Central memory CD8-positive, alpha-beta T cell (primary cell): ENCODE results near the gene PNMA8C.
"Not testable (repeated sequence)": the region's sequence is repeated elsewhere in the genome, so short reads cannot be mapped to it uniquely, and the experiment has no call there.

Experiments used
- ATAC-seq: fragments of 150-1000 bp; cut with Tn5 transposase; replicated peaks from 2 replicates; pipeline ENCODE4 v1.10.0; 2022; ENCODE audit warnings: mild to moderate bottlenecking, moderate FRiP score, moderate number of reproducible peaks; ENCODE audit not compliant: poor library complexity, severe bottlenecking; ENCODE audit errors: extremely low read depth
- DNase-seq, 2 donors: peaks; one replicate each; pipeline ENCODE4 v3.0.0; 2021; ENCODE audit warnings: low spot score in 2 of 2
- H3K27ac Mint-ChIP-seq: one replicate; pipeline ENCODE4 v1.8.0; 2022; ENCODE audit warnings: low read depth, mild to moderate bottlenecking, moderate library complexity, mixed read lengths
- H3K27me3 Mint-ChIP-seq: one replicate; pipeline ENCODE4 v1.8.0; 2022; ENCODE audit warnings: mixed read lengths
- H3K36me3 Mint-ChIP-seq: one replicate; pipeline ENCODE4 v1.8.0; 2022; ENCODE audit warnings: mild to moderate bottlenecking, moderate library complexity, mixed read lengths; ENCODE audit not compliant: insufficient read depth
- H3K4me1 Mint-ChIP-seq: one replicate; pipeline ENCODE4 v1.8.0; 2022; ENCODE audit warnings: mixed read lengths
- H3K4me3 Mint-ChIP-seq: one replicate; pipeline ENCODE4 v1.8.0; 2022; ENCODE audit warnings: mild to moderate bottlenecking, moderate library complexity, mixed read lengths
- H3K9me3 Mint-ChIP-seq: one replicate; pipeline ENCODE4 v1.8.0; 2022; ENCODE audit warnings: mixed read lengths

PNMA8C gene

GRCh38 chr19:46378268-46378667, 50.5 kb downstream of the PNMA8C start:
- ATAC-seq (no peak), DNase-seq (no peak)
- Mint-ChIP-seq H3K27me3 (no peaks in the 10 kb centered on the region), H3K27ac (no peak overlapping the region), H3K36me3 (peaks cover 35% of the 10 kb centered on the region), H3K9me3 (no peaks in the 10 kb centered on the region), H3K4me3 (no peak overlapping the region), H3K4me1 (peaks cover 17% of the 10 kb centered on the region)

DNA sequence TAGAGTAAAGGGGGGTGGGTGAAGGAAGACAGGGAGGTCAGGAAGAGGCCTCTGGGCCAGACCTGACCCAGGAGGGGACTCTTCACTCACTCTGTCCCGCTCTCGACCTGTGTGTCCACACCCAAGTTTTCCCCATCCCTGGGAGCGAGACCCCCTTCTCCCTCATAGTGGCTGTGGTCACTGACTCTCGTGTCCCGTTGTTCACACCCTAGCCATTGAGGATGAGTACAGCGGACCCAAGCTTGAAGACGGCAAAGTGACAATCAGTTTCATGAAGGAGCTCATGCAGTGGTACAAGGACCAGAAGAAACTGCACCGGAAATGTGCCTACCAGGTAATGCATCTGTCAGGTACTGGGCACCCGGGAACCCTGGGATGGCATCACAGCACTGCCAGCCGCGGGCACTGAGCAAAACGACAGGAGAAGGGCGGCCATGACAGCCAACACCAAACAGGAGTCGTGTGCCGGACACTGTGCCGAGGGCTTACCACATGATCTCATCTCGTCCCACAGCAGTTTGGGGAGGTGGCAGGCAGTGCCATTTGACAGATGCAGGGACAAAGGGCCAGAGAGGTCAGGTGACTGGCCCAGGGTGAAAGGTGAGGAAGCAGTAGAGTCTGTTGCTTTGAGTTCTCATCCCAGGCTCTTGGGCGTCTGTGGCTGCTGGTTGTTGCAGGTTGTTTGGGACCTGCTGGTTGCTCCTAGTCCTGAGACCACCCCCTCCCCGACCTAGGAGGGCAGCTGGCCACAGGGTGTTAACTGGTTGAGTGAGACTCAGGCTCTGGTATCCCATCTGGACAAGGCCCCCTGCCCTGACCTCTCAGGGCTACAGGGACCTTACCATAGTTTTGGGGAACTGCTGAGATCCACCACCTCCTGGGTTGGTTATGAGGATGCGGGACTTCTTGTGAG, 52.2 kb downstream of the PNMA8C start:
- ATAC-seq (no peak), DNase-seq (no peak)
- Mint-ChIP-seq H3K27ac (no peak overlapping the region), H3K27me3 (no peaks in the 10 kb centered on the region), H3K4me1 (peaks cover 23% of the 10 kb centered on the region), H3K36me3 (peaks cover 23% of the 10 kb centered on the region), H3K9me3 (no peaks in the 10 kb centered on the region), H3K4me3 (no peak overlapping the region)

GRCh38 chr19:46375476-46376067, 53.2 kb downstream of the PNMA8C start:
- H3K27me3 Mint-ChIP-seq, ATAC-seq, H3K27ac Mint-ChIP-seq, DNase-seq, H3K4me3 Mint-ChIP-seq, H3K9me3 Mint-ChIP-seq: not testable (repeated sequence)
- Mint-ChIP-seq H3K36me3 (peaks cover 17% of the 10 kb centered on the region), H3K4me1 (peaks cover 26% of the 10 kb centered on the region)
